Hepatocyte (in vitro differentiated cells): ENCODE data around the gene PFKL. TPM values are rescaled to one million over a fixed set of nuclear protein-coding genes. Genes with fewer than 3 reads are reported as not detected.

Experiments used
- DNase-seq: peaks from one replicate; pipeline ENCODE4 v3.0.0-alpha.2; 2016; ENCODE audit warnings: low spot score
- H2AFZ ChIP-seq: fragments of 200-600 bp; sonication (generic); 2 replicates; pipeline ENCODE4 v1.6.0; 2016; ENCODE audit warnings: antibody characterized with exemption, mild to moderate bottlenecking
- H3K27ac ChIP-seq: fragments of 200-600 bp; sonication (generic); 2 replicates; pipeline ENCODE4 v1.5.1; 2016; ENCODE audit warnings: mild to moderate bottlenecking
- H3K27me3 ChIP-seq: fragments of 200-600 bp; sonication (generic); 2 replicates; pipeline ENCODE4 v1.6.1; 2016
- H3K36me3 ChIP-seq: fragments of 200-600 bp; sonication (generic); replicated peaks from 2 replicates; pipeline ENCODE4 v1.5.1; 2016; ENCODE audit warnings: low read depth; ENCODE audit not compliant: insufficient read depth
- H3K4me1 ChIP-seq: fragments of 200-600 bp; sonication (generic); 2 replicates; pipeline ENCODE4 v1.5.1; 2016; ENCODE audit warnings: mild to moderate bottlenecking, moderate library complexity; ENCODE audit not compliant: insufficient read depth
- H3K4me2 ChIP-seq: fragments of 200-600 bp; sonication (generic); 2 replicates; pipeline ENCODE4 v1.6.0; 2016
- H3K4me3 ChIP-seq: fragments of 200-600 bp; sonication (generic); 2 replicates; pipeline ENCODE4 v1.5.1; 2016; ENCODE audit warnings: mild to moderate bottlenecking
- H3K79me2 ChIP-seq: fragments of 200-600 bp; sonication (generic); 2 replicates; pipeline ENCODE4 v1.6.0; 2017; ENCODE audit warnings: mild to moderate bottlenecking
- H3K9me2 ChIP-seq: fragments of 200-600 bp; sonication (generic); replicated peaks from 2 replicates; pipeline ENCODE4 v1.6.0; 2017; ENCODE audit warnings: mild to moderate bottlenecking; ENCODE audit not compliant: insufficient read depth
- H3K9me3 ChIP-seq: fragments of 200-600 bp; sonication (generic); 2 replicates; pipeline ENCODE4 v1.5.1; 2016; ENCODE audit warnings: low read depth, mild to moderate bottlenecking
- H4K20me1 ChIP-seq: fragments of 200-600 bp; sonication (generic); 2 replicates; pipeline ENCODE4 v1.6.0; 2016; ENCODE audit warnings: mild to moderate bottlenecking; ENCODE audit not compliant: insufficient read depth, poor library complexity, severe bottlenecking
- EZH2 ChIP-seq: fragments of 200-600 bp; sonication (generic); IDR thresholded peaks from 2 replicates; pipeline ENCODE4 v1.6.1; 2016; ENCODE audit warnings: antibody characterized with exemption, mild to moderate bottlenecking, borderline replicate concordance
- EZH2phosphoT487 ChIP-seq: fragments of 200-600 bp; sonication (generic); IDR thresholded peaks from one replicate; pipeline ENCODE4 v1.6.1; 2018; ENCODE audit warnings: antibody characterized with exemption, mild to moderate bottlenecking, low read depth, moderate library complexity; ENCODE audit not compliant: unreplicated experiment, severe bottlenecking
- WGBS: methylation state at CpG from one replicate; pipeline ENCODE4 v1.1.6; 2016; ENCODE audit warnings: low lambda C conversion rate; ENCODE audit errors: missing lambda C conversion rate; 5-methylcytosine and 5-hydroxymethylcytosine counted together
- polyA plus RNA-seq: library from polyadenylated mRNA; unstranded; fragments of >200 nt; fragmentation: Nextera tagmentation; extraction: Ambion mirVana; gene quantifications from 2 replicates; pipeline ENCODE4 v1.2.1, GENCODE V29; 2016
- total RNA-seq: library from RNA; depleted of rRNA; stranded (reverse); fragments of >200 nt; gene quantifications from 2 replicates; pipeline ENCODE4 v1.2.3, GENCODE V29; 2014
- TF ChIP-seq, protein P1 (sequence below): fragments of 200-600 bp; sonication (generic); IDR thresholded peaks from 2 replicates; pipeline ENCODE4 v1.5.1; 2016; ENCODE audit warnings: antibody characterized with exemption, mild to moderate bottlenecking; ENCODE audit not compliant: poor library complexity

Gene PFKL
- total and polyA plus RNA-seq, 2 experiments from 2014 or later = 140 to 205 TPM

DNA sequence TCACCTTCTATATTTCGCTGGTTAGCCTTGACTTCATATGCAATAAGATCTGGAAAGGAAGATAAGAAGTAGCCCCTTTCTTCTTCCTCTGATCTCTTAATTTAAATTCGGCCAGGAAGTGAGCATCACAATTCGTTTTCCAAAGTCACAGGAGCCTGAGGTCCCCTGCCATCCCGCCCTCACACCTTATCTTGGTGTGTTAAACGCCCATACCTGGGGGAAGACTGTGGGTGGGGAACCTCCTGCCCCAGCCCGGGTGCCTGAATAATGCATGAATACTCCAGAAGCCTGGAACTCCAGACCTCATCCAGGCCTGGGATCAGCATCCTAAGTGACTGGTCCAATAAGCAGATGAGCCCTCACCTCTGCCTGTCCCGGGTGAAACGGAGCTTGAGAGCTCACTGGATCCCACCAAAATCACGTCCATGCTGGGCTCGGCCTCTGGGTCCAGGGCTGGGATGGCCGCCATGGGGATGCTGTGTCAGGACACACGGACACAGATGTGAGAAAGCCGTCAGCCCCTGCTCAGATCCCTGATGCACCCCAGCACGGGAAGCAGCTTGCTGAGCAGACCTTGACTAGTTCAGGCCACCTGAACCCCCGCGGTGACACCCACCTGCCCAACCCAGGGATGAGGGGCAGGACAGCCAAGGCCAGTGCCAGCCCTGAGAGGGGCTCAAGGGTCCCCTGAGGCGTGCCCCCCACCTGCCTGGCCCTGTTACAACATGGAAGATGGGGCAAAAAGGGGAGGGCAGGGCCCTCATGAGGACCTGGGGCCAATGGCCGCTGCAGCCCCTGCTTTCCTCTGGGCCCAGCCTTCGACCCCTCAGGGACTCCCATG lies 38.8 kb upstream of the PFKL start:
- Histone ChIP-seq H3K36me3 (no peaks in the 10 kb centered on the region), H3K4me2 (no peak overlapping the region), H4K20me1 (no peaks in the 10 kb centered on the region), H3K27ac (no peak overlapping the region), H3K79me2 (no peaks in the 10 kb centered on the region), H3K9me3 (no peaks in the 10 kb centered on the region), H3K9me2 (no peaks in the 10 kb centered on the region), H3K27me3 (no peaks in the 10 kb centered on the region), H3K4me3 (no peak overlapping the region), H2AFZ (no peak overlapping the region), H3K4me1 (no peaks in the 10 kb centered on the region)
- TF ChIP-seq EZH2phosphoT487 = no peak
- TF ChIP-seq, protein P1, sequence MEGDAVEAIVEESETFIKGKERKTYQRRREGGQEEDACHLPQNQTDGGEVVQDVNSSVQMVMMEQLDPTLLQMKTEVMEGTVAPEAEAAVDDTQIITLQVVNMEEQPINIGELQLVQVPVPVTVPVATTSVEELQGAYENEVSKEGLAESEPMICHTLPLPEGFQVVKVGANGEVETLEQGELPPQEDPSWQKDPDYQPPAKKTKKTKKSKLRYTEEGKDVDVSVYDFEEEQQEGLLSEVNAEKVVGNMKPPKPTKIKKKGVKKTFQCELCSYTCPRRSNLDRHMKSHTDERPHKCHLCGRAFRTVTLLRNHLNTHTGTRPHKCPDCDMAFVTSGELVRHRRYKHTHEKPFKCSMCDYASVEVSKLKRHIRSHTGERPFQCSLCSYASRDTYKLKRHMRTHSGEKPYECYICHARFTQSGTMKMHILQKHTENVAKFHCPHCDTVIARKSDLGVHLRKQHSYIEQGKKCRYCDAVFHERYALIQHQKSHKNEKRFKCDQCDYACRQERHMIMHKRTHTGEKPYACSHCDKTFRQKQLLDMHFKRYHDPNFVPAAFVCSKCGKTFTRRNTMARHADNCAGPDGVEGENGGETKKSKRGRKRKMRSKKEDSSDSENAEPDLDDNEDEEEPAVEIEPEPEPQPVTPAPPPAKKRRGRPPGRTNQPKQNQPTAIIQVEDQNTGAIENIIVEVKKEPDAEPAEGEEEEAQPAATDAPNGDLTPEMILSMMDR = no peak
- TF ChIP-seq EZH2 = no peak
- DNase-seq = no peak
- WGBS = 84% methylated on average over 19 of the region's 19 CpGs

DNA sequence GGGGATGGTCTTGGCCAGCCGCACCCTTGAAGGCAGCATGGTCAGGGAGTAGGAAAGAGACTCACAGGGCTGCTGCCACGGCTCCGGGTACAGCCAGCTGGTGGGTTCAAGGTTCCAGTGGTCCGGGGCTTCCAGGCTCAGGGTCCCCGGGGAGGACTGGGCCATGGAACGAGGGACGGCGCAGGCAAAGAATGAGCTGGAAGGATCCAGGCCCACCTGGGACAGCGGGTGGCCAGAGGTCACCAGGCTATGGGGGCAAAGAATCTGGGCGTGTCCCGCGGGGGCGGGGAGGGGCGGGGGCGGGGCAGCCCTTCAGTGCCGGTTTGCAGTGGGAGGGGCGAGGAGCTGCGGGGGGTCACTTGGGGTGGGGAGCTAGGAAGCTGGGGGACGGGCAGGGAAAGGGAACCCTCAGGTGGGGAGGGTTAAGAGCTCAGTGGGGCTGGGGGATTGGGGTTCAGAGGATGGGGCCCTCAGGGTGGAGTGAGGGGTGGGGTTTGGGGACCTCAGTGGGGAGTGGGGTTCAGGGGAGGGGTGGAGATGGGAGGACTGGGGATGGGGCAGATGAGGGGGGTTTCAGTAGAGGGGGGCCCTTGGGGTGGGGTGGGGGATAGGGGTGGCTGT lies 38.1 kb upstream of the PFKL start, which contains the start of gene DNMT3L:
TSS of gene DNMT3L (minus strand) at position 223 of the 621 bp plus-strand sequence. CDS start 638 bp downstream, outside the sequence.
- 91% methylated on average over 9 of the region's 19 CpGs for WGBS
- H3K27ac ChIP-seq = no peak within 1 kb of the TSS
- no peaks in the 10 kb centered on the region for H3K27me3 ChIP-seq
- no peak within 1 kb of the TSS for H3K4me2 ChIP-seq
- no peaks in the 10 kb centered on the region for H3K9me2 ChIP-seq
- no peak within 1 kb of the TSS for H2AFZ ChIP-seq
- H3K79me2 ChIP-seq = no peaks in the 10 kb centered on the region
- H3K4me1 ChIP-seq = no peaks in the 10 kb centered on the region
- no peaks in the 10 kb centered on the region for H3K36me3 ChIP-seq
- TF ChIP-seq EZH2 = no peak
- TF ChIP-seq, protein P1 = no peak
- no peak for TF ChIP-seq EZH2phosphoT487
- H3K4me3 ChIP-seq = no peak within 1 kb of the TSS
- H3K9me3 ChIP-seq = no peaks in the 10 kb centered on the region
- H4K20me1 ChIP-seq = no peaks in the 10 kb centered on the region
- DNase-seq = peak; percentile 4

DNA sequence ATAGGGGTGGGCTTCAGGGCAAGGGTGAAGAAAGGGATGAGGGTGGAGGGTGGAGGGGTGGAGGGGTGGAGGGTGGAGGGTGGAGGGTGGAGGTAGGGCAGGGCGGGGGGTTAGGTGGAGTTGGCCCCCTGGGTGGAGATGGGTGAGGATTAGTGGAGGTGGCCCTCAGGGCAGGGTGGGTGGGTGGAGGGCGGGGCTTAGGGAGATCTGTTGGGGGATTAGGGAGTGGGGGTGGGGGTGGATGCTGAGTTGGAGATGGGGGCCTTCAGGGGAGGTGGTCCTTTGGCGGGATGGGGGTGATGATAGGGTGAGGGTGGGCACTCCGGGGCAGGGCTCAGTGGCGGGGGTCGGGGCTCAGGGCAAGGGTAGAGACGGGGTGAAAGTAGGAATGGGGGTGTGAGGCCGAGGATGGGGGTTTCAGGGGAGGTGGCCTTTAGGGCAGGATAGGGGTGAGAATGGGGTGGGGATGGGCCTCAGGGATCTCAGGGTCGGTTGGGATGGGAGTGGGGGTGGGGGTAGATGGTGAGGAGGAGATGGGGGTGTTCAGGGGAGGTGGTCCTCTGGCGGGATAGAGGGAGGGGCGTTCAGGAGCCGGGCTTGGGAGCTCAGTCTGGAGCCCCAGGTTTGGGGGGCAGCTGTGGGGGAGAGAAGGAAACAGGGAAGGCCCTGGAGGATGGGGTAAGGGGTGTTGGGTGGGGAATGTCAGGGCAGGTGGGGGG lies 37.4 kb upstream of the PFKL start:
- WGBS = no CpG with 5 or more reads among the region's 12 CpGs
- TF ChIP-seq EZH2 (no peak), EZH2phosphoT487 (no peak)
- TF ChIP-seq, protein P1 = no peak
- no peaks in the 10 kb centered on the region for H3K36me3 ChIP-seq
- H2AFZ ChIP-seq = no peak overlapping the region
- no peaks in the 10 kb centered on the region for H4K20me1 ChIP-seq
- H3K4me1 ChIP-seq = no peaks in the 10 kb centered on the region
- no peaks in the 10 kb centered on the region for H3K79me2 ChIP-seq
- H3K9me2 ChIP-seq = no peaks in the 10 kb centered on the region
- no peaks in the 10 kb centered on the region for H3K27me3 ChIP-seq
- no peak overlapping the region for H3K4me2 ChIP-seq
- no peaks in the 10 kb centered on the region for H3K9me3 ChIP-seq
- no peak overlapping the region for H3K27ac ChIP-seq
- DNase-seq = peak; percentile 5
- H3K4me3 ChIP-seq = no peak overlapping the region
